GM18873 (cell line): ENCODE measurements around the gene CHMP3.

Experiments
- ATAC-seq: cut with Tn5 transposase; IDR thresholded peaks from one replicate; pipeline ENCODE4 v1.9.1; 2021; ENCODE audit warnings: mild to moderate bottlenecking, moderate library complexity, moderate number of reproducible peaks; ENCODE audit not compliant: unreplicated experiment, low FRiP score

The CHMP3 gene

DNA sequence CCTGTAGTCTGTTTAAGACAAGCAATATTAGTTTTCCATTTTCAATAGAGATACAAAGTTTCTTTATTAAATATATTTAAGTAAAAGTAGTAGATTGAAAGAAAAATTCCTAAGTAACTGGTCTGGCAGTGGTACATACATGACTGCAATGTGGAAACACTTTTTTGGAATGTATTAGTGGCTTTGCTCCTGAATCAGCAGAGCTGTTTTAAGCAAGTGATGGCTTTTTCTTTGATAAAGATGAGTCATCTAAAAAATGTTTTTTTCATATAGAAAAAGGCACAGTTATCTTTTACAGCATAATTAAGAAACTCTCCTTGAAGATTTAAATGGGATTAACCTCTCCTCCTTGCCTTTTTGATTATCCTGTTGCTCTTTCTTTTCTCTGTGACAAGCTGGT is 87.2 kb downstream of the CHMP3 start:
- no peak for ATAC-seq

DNA sequence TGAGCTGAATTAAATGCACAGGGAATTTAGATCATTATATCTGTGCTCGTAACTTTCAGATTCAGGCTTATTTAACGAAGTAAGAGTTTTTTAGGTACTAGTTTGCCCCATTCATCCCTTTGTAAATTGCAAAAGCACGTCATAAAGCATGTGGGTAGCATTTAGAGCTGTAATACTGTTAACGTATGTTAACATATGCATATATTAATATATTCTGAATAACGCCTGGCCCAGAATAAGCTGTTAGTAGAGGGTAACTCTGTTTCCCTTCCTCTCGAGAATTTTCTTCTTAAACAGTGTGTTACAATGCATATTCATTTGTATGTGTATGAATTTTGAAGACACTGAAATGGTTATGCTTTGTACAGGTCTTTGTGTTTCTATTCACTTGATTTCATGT is 91.6 kb downstream of the CHMP3 start:
- no peak for ATAC-seq

DNA sequence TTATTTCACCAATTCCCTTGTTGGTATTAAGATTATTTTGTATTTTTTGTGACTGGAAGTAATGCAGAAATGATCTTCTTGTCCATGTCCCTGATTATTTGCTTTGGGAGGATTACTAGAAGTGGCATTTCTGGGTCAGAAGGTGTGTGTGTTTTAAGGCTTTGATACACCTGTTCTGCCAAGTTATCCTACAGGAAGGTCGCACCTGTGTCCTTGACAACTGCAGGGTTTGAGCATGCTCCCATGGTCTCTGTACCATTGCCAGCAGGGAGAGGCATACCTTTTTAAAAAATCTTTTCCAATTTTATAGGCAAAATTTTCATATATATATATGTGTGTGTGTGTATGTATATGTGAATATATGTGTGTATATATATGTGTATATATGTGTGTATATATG is 92.4 kb downstream of the CHMP3 start:
- ATAC-seq, result no peak

DNA sequence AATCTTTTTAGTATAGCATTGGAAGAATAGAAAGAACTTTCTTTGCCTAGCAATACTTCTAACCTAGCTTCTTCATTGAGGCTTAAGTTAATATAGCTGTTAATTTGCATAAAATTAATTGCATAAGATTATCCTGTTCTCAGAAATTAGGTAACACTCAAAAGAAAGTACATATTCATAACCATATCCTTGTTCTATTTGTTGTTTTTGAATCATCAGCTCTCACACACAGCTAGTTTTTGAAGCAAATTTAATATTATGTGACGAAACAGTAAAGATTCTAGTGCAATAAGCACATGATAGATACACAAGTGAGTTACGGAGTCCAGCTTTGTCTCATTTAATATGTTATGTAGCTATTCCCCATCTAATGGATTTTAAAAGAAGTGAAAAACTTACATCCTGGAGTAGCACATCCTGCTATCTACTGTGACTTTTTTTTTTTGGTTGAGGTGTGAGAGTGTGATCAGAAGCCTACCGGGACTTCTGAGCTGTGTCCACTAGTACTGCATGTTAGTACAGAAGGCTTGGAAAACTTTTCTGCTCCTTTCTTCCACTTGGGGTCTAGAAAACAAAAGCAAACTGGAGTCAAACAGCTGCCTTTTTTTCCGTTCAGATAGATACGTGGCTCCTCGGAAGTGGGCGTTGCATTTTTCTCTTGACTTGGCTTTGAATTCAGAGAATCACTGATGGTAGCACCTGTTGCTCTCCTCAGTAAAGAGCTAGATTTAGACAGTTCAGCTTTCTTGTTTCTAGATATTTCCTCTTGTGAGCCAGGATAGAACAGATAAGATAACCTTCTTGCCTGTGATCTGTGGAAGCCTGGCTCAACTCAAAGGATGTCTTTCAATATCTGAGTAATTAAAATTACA is 94.8 kb downstream of the CHMP3 start:
- no peak for ATAC-seq

DNA sequence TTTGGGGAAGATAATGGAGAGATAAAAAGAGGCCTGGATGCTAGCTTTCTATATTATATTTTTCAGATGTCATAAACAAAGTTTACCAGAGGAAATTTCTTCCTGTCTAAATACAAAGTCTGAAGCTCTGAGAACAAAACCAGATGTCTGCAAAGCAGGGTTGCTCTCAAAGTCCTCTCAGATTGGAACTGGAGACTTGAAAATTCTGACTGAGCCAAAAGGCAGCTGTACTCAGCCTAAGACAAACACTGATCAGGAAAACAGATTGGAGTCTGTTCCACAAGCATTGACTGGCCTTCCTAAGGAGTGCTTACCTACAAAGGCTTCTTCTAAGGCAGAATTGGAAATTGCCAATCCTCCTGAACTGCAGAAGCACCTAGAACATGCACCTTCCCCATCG is 96.9 kb downstream of the CHMP3 start:
- no peak for ATAC-seq

DNA sequence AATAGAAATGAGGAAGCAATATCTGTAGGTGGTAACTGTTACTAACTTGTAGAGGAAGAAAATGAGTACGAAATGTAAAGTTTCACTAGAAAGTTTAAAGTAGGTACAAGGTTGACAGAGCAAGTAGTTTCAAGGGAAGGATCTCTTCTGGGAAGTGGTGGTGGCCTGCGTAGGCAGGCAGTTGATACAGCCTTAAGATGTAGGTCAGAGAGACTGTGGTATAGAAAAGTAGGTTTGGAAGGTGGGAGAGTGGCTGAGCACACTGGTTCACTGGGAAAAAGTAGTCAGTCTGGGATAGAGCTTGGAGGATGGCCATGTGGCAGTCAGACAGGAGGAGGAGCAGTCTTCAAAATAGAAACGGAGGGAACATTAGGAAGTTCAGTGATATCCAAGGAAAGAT is 98.6 kb downstream of the CHMP3 start:
- no peak for ATAC-seq

DNA sequence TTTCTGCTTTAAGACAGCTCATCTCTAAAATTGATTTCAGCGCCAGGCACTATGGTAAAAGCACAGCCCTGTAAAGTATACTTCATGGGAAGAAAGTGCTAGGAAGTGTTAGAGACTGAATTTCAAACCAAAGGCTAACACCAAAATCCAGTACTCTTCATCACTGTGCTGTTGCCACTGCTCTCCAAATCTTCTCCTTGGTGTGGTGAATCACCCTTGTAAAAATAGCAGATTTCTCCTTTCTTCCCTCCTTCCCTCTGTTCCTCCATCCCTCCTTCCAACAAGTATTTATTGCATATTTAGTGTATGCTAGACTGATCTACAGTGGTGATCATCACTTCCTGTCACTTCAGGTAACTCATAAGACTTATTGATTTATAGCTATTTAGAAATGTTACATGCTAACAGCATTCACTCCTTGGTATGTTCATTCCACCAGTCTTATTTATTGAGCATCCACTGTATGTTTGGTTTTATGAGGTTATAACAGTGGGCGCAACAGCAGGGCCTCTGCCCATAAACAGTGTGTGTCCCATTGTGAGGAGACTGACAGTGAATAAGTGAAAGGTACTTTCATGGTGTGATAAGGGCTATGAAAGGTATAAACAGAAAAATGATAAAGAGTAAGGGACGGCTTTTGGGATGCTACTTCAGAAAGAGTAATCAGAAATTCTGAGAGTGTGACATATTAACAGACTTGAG is 102.0 kb downstream of the CHMP3 start:
- no peak for ATAC-seq

DNA sequence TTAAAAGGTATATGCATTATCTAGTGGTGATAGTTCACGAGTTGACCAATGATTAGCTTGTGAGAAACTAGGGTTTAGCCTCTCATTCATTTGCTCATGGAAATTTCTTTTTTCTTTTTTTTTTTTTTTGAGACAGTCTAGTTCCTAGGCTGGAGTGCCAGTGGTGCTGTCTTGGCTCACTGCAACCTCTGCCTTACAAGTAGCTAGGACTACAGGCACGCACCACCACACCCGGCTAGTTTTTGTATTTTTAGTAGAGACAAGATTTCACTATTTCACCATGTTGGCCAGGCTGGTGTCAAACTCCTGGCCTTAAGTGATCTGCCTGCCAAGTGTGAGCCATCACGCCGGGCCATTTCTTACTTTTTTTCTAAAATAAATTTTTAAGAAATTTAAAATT is 108.1 kb downstream of the CHMP3 start:
- no peak for ATAC-seq

DNA sequence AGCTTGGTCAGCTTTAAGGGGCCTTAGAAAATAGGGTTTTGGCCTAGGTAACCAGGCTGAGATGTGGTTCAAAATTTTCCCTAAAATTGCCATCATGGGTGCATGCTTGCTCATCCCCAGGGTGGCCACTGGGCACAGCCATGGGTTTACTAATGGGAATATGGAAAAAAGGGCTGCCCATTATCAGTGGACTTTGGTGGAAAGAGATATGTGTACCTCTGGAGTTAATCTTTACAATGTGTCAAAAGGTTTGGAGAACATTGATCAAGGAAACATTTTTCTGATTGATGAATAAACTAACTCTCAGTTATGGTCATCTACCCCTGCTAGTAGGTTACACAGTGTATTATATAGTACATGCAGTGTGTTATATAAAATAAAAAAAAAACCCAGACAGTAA is 109.0 kb downstream of the CHMP3 start:
- ATAC-seq, result no peak

DNA sequence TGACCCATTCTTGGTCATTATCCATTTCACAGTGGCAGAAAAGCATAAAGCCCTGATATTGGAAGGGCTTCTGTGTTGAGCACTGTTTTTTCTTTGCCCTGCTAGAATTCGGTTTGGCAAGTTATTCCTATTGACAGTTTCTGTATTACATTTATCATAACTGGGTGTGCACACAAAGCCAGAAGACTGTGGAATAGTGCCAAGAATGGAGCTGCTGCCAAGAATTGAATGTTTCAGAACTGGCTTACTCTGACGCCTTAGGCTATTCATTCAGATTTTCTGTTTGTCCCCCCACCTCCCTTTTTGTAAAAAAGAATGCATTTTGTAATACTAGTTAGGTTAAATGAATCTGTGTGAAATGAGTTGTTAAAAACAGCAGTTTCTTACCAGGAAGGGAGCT is 109.4 kb downstream of the CHMP3 start:
- ATAC-seq, result no peak
